A549 (cell line): ENCODE measurements around the gene SMYD1. TPM values are rescaled to one million over a fixed set of nuclear protein-coding genes. Genes with fewer than 3 reads are reported as not detected.

Experiments used
- ATAC-seq, 2 experiments: fragments of 200-7000 bp in 1 of 2; fragments of >200 bp in 1 of 2; cut with Nextera tagmentation in 1 of 2; cut with Tn5 transposase in 1 of 2; 3 replicates each; pipeline versions ENCODE4 v1.8.0 to v1.9.1; 2018 to 2020; ENCODE audit warnings: mild to moderate bottlenecking in 1 of 2, moderate library complexity in 1 of 2
- CTCF ChIA-PET: fragments of 300-600 bp; sonication (Branson Sonifier 250); formaldehyde crosslinking; extraction: SDS; loops from one replicate; lab custom pipeline; 2021; ENCODE audit warnings: antibody characterized with exemption, inconsistent platforms; lab: Yijun Ruan, JAX
- POLR2A ChIA-PET: fragments of 350-600 bp; formaldehyde crosslinking; extraction: SDS; loops from one replicate; lab custom pipeline; 2021; ENCODE audit warnings: antibody characterized with exemption, inconsistent platforms; lab: Yijun Ruan, JAX
- DNase-seq, 2 experiments: peaks; one replicate each; pipeline versions ENCODE4 v3.0.0 to v3.0.0-alpha.2; 2011 to 2016; ENCODE audit warnings: low read depth in 1 of 2, low spot score in 1 of 2
- FAIRE-seq: peaks from 2 replicates; lab custom pipeline; 2011; peaks lifted over from hg19 to GRCh38; lab: Jason Lieb, UNC
- H3K27ac ChIP-seq, 2 experiments: fragments of >200 bp; sonication (Bioruptor Twin); formaldehyde crosslinking; 3 replicates each; pipeline ENCODE4 v1.5.1; 2016 to 2017
- H3K4me1 ChIP-seq: fragments of >200 bp; sonication (Bioruptor Twin); formaldehyde crosslinking; 3 replicates; pipeline ENCODE4 v1.6.1; 2016
- H3K4me2 ChIP-seq: fragments of >200 bp; sonication (Bioruptor Twin); formaldehyde crosslinking; 3 replicates; pipeline ENCODE4 v1.6.1; 2016
- H3K4me3 ChIP-seq: fragments of >200 bp; sonication (Bioruptor Twin); formaldehyde crosslinking; 3 replicates; pipeline ENCODE4 v1.5.1; 2016
- H3K9me3 ChIP-seq: fragments of >200 bp; sonication (Bioruptor Twin); formaldehyde crosslinking; 3 replicates; pipeline ENCODE4 v1.6.1; 2016
- CBX2 ChIP-seq: fragments of 200-600 bp; sonication (generic); IDR thresholded peaks from 2 replicates; pipeline ENCODE4 v1.6.1; 2016; ENCODE audit warnings: low read depth, mild to moderate bottlenecking, borderline replicate concordance
- CEBPB ChIP-seq, 2 experiments: fragments of >200 bp in 1 of 2; sonication (Bioruptor Twin) in 1 of 2; formaldehyde crosslinking in 1 of 2; IDR thresholded peaks; 2 replicates each; pipeline ENCODE4 v1.6.1; 2012 to 2016
- CHD2 ChIP-seq: fragments of 150-350 bp; IDR thresholded peaks from 2 replicates; pipeline ENCODE4 v1.6.1; 2014; ENCODE audit warnings: low read length; ENCODE audit not compliant: partially characterized antibody
- CHD4 ChIP-seq: fragments of 200-600 bp; sonication (generic); IDR thresholded peaks from 2 replicates; pipeline ENCODE4 v1.6.1; 2016; ENCODE audit warnings: antibody characterized with exemption, mild to moderate bottlenecking, borderline replicate concordance
- CTCF ChIP-seq: fragments of >200 bp; sonication (Bioruptor Twin); formaldehyde crosslinking; IDR thresholded peaks from 3 replicates; pipeline ENCODE4 v1.5.1; 2016
- EHF ChIP-seq: fragments of 250-450 bp; sonication (Bioruptor Pico); IDR thresholded peaks from 2 replicates; pipeline ENCODE4 v1.5.0; 2020; ENCODE audit warnings: mild to moderate bottlenecking
- EHMT2 ChIP-seq: fragments of 200-600 bp; sonication (generic); IDR thresholded peaks from 2 replicates; pipeline ENCODE4 v1.6.1; 2016; ENCODE audit warnings: antibody characterized with exemption, low read depth, mild to moderate bottlenecking, moderate library complexity
- ESRRA ChIP-seq: fragments of 150-350 bp; IDR thresholded peaks from 2 replicates; pipeline ENCODE4 v1.6.1; 2014; ENCODE audit warnings: mild to moderate bottlenecking, low read length, borderline replicate concordance
- GATA3 ChIP-seq: IDR thresholded peaks from 2 replicates; pipeline ENCODE4 v1.6.1; 2012; ENCODE audit warnings: borderline replicate concordance
- HEYL ChIP-seq: fragments of 250-450 bp; sonication (Bioruptor Pico); IDR thresholded peaks from 2 replicates; pipeline ENCODE4 v1.8.0; 2021; ENCODE audit warnings: mild to moderate bottlenecking, moderate library complexity
- HMGXB4 ChIP-seq: fragments of 250-450 bp; sonication (Bioruptor Pico); IDR thresholded peaks from 2 replicates; pipeline ENCODE4 v1.5.0; 2021; ENCODE audit warnings: mild to moderate bottlenecking, moderate library complexity, borderline replicate concordance
- HOXA7 ChIP-seq: fragments of 250-450 bp; sonication (Bioruptor Pico); IDR thresholded peaks from 2 replicates; pipeline ENCODE4 v1.5.0; 2020; ENCODE audit warnings: mild to moderate bottlenecking, moderate library complexity
- JUNB ChIP-seq: fragments of >200 bp; sonication (Bioruptor Twin); formaldehyde crosslinking; IDR thresholded peaks from 2 replicates; pipeline ENCODE4 v1.6.1; 2016
- MAZ ChIP-seq: fragments of 150-350 bp; IDR thresholded peaks from 2 replicates; pipeline ENCODE4 v1.6.1; 2014; ENCODE audit warnings: antibody characterized with exemption, low read depth, low read length, borderline replicate concordance
- NFE2L2 ChIP-seq: fragments of 150-350 bp; conservative IDR thresholded peaks from 2 replicates; pipeline ENCODE4 v1.6.1; 2014; ENCODE audit warnings: low read length
- NR3C1 ChIP-seq: fragments of >200 bp; sonication (Bioruptor Twin); formaldehyde crosslinking; IDR thresholded peaks from 3 replicates; pipeline ENCODE4 v1.6.1; 2017
- PBX3 ChIP-seq: IDR thresholded peaks from 2 replicates; pipeline ENCODE4 v1.6.1; 2012
- PHF8 ChIP-seq: fragments of 200-600 bp; sonication (generic); IDR thresholded peaks from 2 replicates; pipeline ENCODE4 v1.6.1; 2016; ENCODE audit warnings: low read depth, mild to moderate bottlenecking, antibody characterized with exemption, moderate library complexity, borderline replicate concordance
- RARB ChIP-seq: fragments of 250-450 bp; sonication (Bioruptor Pico); IDR thresholded peaks from 2 replicates; pipeline ENCODE4 v1.8.0; 2021; ENCODE audit warnings: mild to moderate bottlenecking, moderate library complexity
- REST ChIP-seq: fragments of 200-600 bp; sonication (generic); IDR thresholded peaks from 2 replicates; pipeline ENCODE4 v1.6.1; 2016; ENCODE audit warnings: antibody characterized with exemption, mild to moderate bottlenecking, moderate library complexity
- RNF2 ChIP-seq: fragments of 200-600 bp; sonication (generic); IDR thresholded peaks from 2 replicates; pipeline ENCODE4 v1.6.1; 2016; ENCODE audit warnings: low read depth, mild to moderate bottlenecking, antibody characterized with exemption, moderate library complexity, borderline replicate concordance
- SREBF2 ChIP-seq: fragments of 450-650 bp; IDR thresholded peaks from 2 replicates; pipeline ENCODE4 v1.6.1; 2014; ENCODE audit warnings: mild to moderate bottlenecking, moderate library complexity
- TP53 ChIP-seq: fragments of 250-450 bp; sonication (Bioruptor Pico); IDR thresholded peaks from 2 replicates; pipeline ENCODE4 v1.5.0; 2021; ENCODE audit warnings: mild to moderate bottlenecking, moderate library complexity
- ZFP36 ChIP-seq: fragments of 450-650 bp; IDR thresholded peaks from 2 replicates; pipeline ENCODE4 v1.6.1; 2014; ENCODE audit warnings: borderline replicate concordance; ENCODE audit not compliant: partially characterized antibody
- WGBS: methylation state at CpG from one replicate; pipeline ENCODE4 v1.1.6; 2017; ENCODE audit errors: missing lambda C conversion rate; 5-methylcytosine and 5-hydroxymethylcytosine counted together
- polyA plus RNA-seq, 4 experiments: library from polyadenylated mRNA; depleted of rRNA in 3 of 4; stranded (reverse); fragments of >200 nt; fragmentation: RNase III in 1 of 4; extraction: RNeasy Plus Mini Kit Qiagen cat#74134 plus additional on column Dnase treatment in 1 of 4; gene quantifications; 2 replicates in 3 of 4; 3 replicates in 1 of 4; pipeline ENCODE4 v1.2.3, GENCODE V29; 2011 to 2017

The SMYD1 gene
- polyA plus RNA-seq, 2 of the 4 experiments (the other 2 are of a cell fraction) = not detected

GRCh38 chr2:88048541-88048940 lies 19.1 kb upstream of the SMYD1 start:
- ATAC-seq (no peak), FAIRE-seq (no peak), DNase-seq (no peak)
- POLR2A ChIA-PET = no interaction called here
- no peak overlapping the region for H3K4me2 ChIP-seq
- H3K9me3 ChIP-seq = no peaks in the 10 kb centered on the region
- H3K4me1 ChIP-seq = peaks cover 7% of the 10 kb centered on the region; the same call in 2 of the 3 replicates
- 92% methylated on average over 3 of the region's 3 CpGs for WGBS
- TF ChIP-seq EHMT2 (no peak), NR3C1 (no peak), GATA3 (no peak), RARB (CRISPR knock-in tag) (no peak), ESRRA (no peak), ZFP36 (no peak), JUNB (no peak), HEYL (no peak), HOXA7 (CRISPR knock-in tag) (no peak), REST (no peak), PBX3 (no peak), CHD4 (no peak), CTCF (no peak), EHF (no peak), CBX2 (no peak), HMGXB4 (CRISPR knock-in tag) (no peak), SREBF2 (no peak)
- H3K4me3 ChIP-seq = no peak overlapping the region
- CTCF ChIA-PET = interaction anchor here (2.0 to 2.9 kb wide), 2 partner anchors 12 kb away, joined by 11 to 26 read pairs; no protein-coding TSS in a partner anchor
- H3K27ac ChIP-seq = no peak overlapping the region

- 85% methylated on average over 1 of the region's 1 CpG for WGBS
- no peak for FAIRE-seq
- Histone ChIP-seq H3K4me1 (peaks cover 14% of the 10 kb centered on the region; the same call in 2 of the 3 replicates), H3K4me2 (no peak overlapping the region), H3K27ac (no peak overlapping the region), H3K9me3 (no peaks in the 10 kb centered on the region), H3K4me3 (no peak overlapping the region)
- no peak for ATAC-seq
- CTCF ChIA-PET = interaction anchor here (0.7 to 2.0 kb wide), 5 partner anchors 9 to 110 kb away, joined by 3 to 11 read pairs (median 3); no protein-coding TSS in a partner anchor
- POLR2A ChIA-PET = no interaction called here
- DNase-seq = no peak
- TF ChIP-seq PBX3 (no peak), PHF8 (no peak), ESRRA (no peak), NFE2L2 (no peak), TP53 (CRISPR knock-in tag) (no peak), MAZ (no peak), EHMT2 (no peak), RNF2 (no peak), CHD2 (no peak), REST (no peak), CEBPB (IDR thresholded peaks at IDR 0.05) (no peak)
Measured at GRCh38 chr2:88049622-88050021, 18.0 kb upstream of the SMYD1 start.
